ENCODE measurements around the gene RFC2.

GRCh38 chr7:74253835-74254128 is 417 bp downstream of the RFC2 start:
- TF ChIP-seq WRNIP1 (IDR thresholded peaks at IDR 0.05; ENCODE audit: borderline replicate concordance, low read depth, low read length) (no peak), BCLAF1 (IDR thresholded peaks at IDR 0.05) (no peak), CTCF (IDR thresholded peaks at IDR 0.05 in 2 of 3, conservative IDR thresholded peaks at IDR 0.05 in 1 of 3; ENCODE audit: control insufficient read depth in 2 of 3, extremely low read depth in 1 of 3, insufficient read depth in 1 of 3, low read depth in 3 of 3, low read length in 3 of 3) (no peak), CBX3 (IDR thresholded peaks at IDR 0.05; ENCODE audit: borderline replicate concordance, low read depth) (no peak), POLR2AphosphoS5 (IDR thresholded peaks at IDR 0.05; ENCODE audit: low read length) (no peak), HCFC1 (IDR thresholded peaks at IDR 0.05; ENCODE audit: low read length) (no peak), BHLHE40 (IDR thresholded peaks at IDR 0.05; ENCODE audit: borderline replicate concordance in 1 of 2, low read depth in 2 of 2, low read length in 1 of 2) (no peak), RCOR1 (conservative IDR thresholded peaks at IDR 0.05; ENCODE audit: low read depth, low read length) (no peak), POLR2A (IDR thresholded peaks at IDR 0.05; ENCODE audit: low read depth, low read length) (no peak), POLR2AphosphoS2 (IDR thresholded peaks at IDR 0.05; ENCODE audit: low read depth, low read length) (no peak), USF1 (IDR thresholded peaks at IDR 0.05; ENCODE audit: borderline replicate concordance, extremely low read length, insufficient read depth, low read depth, low read length) (no peak), NFYB (IDR thresholded peaks at IDR 0.05; ENCODE audit: insufficient read depth, low read depth, low read length) (no peak), ZNF274 (IDR thresholded peaks at IDR 0.05; ENCODE audit: insufficient read depth, insufficient read length) (no peak), EGR1 (IDR thresholded peaks at IDR 0.05; ENCODE audit: borderline replicate concordance in 1 of 2, low read depth in 2 of 2, low read length in 2 of 2) (no peak)
